Activated gamma-delta T cell treated with Interleukin-2 at 50 U/mL for 16 hours (primary cell): ENCODE results near the gene PDGFC.

ENCODE experiments used
- DNase-seq: peaks from one replicate; pipeline ENCODE4 v3.0.0-alpha.2; 2020

PDGFC gene

DNA sequence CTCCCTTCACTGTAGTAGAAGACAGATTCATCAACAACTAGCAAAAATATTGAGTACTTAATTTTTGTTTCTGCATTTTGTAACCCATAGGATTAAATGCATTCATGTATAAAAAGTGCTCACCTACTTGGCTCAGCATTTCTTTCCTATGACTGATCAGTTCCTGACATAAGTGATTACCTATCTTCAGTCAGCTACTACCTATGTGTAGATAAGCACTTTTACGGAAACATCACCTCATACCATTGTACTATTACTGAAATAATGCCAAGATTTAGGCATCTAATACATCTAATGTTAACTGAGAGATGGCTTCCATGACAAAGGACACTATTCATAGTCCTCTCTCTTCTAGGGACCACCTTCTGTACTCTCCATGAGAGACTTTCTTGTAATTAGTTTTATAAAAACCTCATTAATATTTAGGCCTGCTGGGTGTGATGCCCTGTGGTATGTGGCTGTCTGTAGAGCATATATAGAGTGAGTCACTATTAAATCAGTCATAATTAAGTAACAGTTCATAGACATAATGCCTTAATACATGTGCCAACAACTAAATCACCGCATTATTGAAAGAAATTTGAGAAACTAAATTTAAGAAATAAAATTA lies 147.0 kb downstream of the PDGFC start:
- DNase-seq = no peak

DNA sequence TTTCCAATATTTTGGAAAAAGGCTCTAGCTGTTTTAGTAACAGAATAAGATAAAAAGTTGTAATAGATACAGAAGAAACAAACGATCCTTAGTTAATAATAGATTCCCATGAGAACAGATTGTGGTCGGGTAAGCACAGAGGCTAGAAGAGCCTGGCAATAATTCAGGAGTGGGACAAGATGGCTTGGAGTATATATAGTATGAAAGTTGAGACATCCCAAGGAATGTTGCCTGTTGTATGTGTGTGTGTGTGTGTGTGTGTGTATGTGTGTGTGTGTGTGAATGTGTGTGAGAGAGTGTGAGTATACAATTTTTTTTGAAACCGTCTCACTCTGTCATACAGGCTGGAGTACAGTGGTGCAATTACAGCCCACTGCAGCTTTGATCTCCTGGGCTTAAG lies 150.7 kb downstream of the PDGFC start:
- DNase-seq = no peak

DNA sequence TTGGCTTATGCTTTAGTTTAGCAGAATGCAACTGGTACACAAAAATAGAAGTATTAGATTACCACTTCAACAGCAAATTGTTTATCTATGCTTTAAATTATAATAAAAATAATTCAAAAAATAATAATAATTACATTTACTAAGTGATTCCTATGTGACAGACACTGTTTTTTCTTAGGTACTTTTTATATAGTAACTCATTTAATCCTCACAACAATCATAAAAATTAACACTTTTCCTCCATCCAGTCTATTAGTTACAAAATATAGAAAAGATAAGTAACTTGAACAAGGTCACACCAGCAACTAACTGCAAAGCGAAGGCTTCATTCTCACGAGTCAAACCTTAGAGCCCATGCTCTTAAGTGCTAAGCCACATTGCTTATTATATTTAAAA lies 155.2 kb downstream of the PDGFC start:
- DNase-seq = no peak

DNA sequence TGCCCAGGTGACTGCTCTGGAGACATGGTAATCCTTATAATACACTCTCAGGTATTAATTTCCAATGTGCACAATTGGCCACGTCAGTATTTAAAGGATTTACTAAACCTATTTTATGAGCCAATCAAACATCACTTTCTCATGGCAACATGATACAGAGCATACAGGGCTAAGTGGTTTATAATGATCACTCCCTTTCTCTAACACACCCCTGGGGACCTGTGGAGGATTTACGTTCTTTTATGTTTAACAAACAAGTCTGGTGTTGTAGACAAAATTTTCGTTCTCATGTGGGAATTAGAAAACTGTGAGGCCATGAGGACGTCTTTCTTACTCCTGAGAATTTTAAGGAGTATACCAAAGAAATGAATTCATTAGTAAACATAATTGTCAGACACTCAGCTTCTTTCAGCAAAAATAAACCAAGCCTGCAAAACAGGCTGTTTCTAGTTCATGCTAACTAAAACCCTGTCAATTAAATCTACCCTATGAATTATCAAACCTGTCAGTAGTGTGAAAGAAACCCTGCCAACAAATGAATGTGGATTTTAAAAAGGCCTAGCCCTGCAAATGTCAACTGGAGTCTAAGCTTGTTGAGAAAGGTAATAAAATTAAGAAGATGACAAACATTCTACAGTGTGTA lies 155.8 kb downstream of the PDGFC start:
- no peak for DNase-seq

DNA sequence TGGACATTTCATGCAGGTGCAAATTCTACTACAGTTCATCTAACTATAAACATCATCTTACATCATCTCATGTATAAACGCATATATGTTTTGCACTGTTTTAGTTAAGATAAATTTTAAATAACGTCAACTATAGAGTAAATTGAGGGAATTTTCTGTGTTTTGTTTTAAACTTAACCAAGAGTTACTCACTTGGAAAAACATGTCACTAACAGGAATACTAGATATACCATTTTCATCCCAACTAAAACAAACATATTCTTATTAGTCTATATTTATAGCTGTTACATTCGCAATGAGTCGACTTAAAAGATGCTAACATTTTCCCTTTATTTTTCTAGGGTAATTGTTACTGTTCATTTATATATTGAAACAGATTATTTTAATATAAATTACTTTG lies 159.6 kb downstream of the PDGFC start:
- no peak for DNase-seq

DNA sequence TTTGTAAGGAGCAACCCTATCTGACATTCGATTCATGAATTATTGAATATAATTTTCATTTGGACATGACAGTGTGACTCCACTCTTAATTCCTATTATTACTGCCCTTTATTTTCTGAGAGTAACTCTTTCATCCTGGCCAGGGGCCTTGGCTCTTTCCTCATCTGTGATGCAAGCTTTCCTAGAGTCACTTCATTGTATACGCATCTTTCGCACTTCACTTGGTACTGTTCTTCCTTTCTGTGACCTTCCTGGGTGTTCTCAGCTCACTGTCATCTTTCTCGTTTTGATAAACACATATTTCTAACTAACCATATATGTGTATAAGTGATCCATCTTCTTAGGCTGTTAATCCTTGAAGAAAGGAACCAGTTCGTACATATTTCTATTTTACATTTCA lies 160.3 kb downstream of the PDGFC start:
- no peak for DNase-seq

DNA sequence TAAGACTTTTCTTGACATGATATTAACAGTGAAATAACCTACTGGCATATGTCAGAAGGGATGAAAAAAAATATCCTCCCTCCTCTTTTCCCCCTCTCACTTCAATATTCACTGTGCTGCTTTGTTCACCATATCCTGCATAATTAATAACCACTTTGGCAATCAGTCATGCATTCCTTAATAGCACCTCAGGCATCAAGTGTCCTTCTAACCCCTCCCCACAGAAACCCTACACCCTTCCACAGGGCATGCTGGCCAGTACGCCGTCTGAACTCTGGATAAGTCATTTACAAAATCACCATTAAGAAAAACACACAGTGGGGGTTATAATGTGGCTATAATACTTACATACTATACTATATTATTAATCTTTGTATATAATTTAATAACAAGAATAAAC lies 165.9 kb downstream of the PDGFC start:
- no peak for DNase-seq

DNA sequence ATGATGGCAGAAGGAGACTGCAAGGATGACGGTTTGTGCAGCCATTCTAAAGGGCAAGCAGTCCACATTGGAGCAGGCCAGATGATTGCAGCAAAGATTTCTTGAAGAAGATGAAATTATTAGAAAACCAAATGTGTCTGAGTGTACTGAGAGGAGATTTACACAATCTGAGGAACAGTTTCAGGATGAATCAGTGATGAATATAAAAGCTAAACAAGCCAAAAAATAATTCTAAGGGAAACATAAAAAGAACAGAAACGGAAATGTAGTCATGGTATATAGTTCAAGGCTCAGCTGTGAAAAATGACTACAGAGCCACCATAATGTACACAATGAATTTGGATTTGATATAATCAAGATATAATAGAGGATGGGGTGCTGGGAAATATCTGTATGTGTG lies 168.5 kb downstream of the PDGFC start:
- DNase-seq = no peak

DNA sequence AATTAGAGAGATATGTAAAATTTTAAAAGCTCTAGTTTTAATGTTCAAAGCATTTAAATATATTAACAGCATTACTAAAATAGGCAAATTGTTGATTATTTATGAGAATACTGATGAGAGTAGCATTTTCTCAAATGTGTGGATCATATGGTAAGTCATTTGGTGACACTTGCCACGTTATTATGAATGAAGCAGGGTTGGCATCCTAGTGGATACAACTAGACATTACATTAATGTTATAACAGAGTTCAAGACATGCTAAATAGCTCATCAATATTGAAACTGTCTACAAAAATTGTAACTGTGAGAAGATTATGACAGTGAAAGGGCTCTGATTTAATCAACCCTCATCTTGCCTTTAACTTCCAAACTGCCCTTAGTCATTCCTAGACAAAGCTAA lies 171.1 kb downstream of the PDGFC start:
- no peak for DNase-seq

DNA sequence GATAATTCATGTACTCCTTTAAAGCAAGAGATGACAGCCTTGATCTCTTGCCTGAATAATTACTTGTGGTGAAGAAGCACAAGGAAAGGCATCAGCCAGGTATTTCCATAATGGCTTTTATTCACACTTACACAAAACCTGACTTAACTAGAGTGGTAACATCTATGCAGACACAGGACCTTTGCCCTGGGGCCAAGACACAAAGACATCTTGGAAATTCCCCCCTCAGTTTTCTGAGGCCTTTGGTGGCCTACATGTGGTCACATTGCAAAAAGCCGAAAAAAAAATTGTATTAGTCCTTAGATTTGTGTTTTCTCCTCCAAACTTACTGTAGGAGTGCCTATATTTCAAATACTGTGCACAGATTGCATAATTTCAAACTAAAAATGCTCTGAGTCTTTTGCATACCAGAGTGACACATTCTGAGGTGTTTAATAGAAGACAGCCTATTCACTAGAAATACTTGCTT lies 172.4 kb downstream of the PDGFC start:
- DNase-seq = no peak

DNA sequence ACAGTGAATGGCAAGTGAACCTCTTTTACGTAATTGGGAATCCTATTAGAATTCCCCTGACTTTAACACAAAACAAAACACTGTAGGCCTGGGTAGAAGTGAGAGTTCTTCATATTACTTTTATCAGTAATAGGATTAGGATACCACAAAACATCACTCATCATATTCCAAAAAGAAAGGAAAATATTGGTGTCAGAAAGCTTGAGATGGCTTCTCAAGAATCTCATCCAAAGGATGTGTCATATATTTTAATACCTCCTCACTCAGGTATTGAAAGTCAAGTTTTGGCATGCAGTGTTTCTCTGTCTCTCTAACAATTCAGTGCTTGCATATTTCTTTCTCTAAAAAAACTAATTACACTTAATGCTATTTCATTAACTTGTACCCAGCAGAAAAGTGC lies 173.2 kb downstream of the PDGFC start:
- no peak for DNase-seq

DNA sequence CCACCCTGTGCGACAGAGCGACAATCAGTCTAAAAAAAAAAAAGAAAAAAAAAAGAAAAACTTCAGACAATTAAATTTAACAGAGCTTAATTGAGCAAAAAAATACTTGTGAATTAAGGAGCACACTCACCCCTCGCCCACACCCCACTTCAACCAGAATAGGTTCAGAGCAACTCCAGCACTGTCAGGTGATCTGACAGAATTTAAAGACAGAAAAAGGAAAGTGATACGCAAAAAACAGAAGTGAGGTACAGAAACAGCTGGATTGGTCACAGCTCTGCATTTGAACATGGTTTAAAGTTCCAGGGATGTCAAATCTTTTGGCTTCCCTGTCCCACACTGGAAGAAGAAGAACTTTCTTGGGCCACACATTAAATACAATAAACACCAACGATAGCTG lies 174.4 kb downstream of the PDGFC start:
- DNase-seq = no peak

DNA sequence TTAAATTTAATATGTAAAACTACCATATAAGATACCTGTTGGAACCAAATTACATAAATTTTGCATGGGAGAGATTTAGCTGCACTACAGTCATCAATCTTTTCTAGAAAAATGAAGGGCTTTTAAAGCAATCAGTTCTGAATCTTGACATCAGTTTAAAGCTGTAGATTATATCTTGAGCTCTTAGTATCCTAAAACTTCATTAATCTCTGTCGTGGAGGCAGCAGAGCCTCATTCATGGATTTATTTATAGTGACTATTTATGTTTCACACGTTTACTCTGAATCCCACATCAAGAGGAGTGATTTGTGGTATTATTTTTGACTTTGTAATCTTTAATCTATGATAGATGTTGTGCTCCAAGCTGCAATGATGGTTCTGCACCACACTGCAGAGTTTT lies 175.9 kb downstream of the PDGFC start:
- no peak for DNase-seq

DNA sequence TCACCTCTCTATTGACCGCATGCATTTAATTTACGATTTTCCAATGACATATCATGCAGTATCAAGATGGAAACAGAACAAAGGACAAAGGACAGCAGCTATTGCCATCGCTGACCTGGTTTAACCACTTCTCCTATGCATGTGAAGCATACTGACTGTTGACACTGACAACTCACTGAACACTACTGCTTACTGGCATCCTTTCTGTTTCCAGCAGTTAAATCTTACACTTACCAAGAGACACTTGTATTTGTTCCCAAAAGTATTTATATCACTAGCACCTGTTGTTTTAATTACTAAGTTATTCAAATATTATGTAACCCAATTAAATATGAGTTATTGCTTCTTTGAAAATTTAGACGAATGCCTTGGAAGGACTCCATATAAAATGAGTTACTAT lies 176.7 kb downstream of the PDGFC start:
- no peak for DNase-seq

DNA sequence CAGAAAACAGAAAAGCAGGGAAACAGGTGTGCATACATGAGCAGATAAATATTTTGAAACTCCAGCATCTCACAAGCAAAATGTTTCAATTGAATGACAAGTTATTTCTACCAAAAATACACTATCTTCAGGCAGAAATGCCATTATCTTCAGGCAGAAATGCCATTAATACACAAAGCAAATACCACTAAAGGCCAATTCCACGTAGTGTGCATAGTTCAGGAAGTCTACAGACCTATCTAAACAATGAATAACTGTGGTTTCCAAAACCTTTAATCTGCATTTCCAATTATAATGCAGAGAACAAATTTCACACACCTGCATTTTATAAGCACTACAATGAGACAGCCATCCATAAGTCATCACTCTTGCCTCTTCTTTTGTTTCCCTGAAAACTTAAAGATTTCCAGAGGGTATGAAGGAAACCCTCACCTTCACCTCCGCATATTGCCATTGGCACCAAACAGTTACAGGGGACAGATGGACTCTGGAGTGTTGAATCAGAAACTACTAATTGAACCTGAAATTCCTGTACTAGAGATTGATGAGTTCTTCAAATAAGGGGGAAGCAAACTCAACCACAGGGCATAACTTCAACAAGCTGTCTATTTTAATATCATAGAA lies 179.0 kb downstream of the PDGFC start:
- DNase-seq = no peak

DNA sequence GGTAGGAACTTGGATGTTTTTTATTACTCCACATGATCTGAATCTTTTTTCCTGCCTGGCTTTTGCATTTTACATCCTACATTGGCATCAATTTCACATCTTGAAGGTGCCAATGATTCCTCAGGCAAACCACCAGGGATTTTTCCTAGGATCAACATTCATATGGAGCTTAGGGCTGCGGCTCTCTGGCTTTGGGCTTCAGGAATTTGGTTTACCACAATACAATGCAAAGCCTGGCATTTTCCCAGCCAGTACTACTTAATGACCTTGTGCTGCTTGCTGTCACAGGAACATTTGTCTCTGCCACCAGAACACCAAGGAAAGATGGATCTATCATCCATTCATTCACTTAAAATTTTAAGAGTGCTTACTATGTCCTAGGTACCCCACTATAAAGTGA lies 180.7 kb downstream of the PDGFC start:
- DNase-seq = no peak

DNA sequence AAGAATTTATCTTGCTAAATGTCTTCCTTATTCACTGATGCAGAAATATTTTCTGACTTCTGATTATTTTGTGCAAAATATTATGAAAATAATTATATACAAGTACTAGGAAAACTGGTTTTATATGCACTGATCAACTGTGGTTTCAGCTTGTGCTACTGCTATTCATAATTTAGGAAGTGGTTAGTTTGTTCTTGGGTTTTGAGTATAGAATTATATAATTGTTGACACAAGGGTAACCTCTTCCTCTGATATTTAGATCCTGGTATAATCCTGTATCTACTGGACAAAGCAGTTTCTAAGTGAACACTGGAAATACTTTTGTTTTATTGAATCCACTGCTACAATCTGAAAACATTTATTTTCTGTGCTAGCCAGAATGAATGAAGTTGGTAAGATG lies 182.8 kb downstream of the PDGFC start:
- no peak for DNase-seq

DNA sequence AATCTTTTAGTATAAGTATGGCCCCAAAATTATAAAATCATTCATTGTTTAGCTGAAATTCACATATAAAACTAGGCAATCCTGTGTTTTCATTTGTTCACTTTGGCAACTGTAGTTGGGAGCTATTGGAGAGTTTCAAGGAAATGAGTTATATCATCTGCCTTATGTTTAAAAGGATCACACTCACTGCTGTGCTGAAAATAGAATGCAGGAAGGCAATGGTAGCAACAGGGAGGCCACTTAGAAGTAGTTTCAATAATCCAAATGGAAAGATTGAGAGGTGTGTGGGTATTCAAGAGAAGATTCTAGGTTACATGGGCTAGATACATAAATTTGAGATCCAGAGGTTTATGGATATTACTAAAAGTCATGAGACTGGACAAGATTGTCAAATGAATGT lies 184.9 kb downstream of the PDGFC start:
- DNase-seq = no peak

DNA sequence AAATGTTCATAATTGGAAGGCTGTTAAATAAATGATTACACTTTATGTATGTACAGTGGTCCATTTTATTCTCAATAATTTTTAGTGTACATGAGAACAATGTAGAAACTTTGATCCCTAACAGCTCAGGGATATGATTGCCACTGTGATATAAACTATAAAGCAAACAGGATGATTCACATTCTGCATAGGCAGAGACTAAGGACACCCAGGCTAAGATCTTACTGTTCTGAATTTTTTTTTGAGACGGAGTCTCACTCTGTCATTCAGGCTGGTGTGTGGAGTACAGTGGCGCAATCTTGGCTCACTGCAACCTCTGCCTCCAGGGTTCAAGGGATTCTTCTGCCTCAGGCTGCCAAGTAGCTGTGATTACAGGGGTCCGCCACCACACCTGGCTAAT lies 186.6 kb downstream of the PDGFC start:
- DNase-seq = no peak

DNA sequence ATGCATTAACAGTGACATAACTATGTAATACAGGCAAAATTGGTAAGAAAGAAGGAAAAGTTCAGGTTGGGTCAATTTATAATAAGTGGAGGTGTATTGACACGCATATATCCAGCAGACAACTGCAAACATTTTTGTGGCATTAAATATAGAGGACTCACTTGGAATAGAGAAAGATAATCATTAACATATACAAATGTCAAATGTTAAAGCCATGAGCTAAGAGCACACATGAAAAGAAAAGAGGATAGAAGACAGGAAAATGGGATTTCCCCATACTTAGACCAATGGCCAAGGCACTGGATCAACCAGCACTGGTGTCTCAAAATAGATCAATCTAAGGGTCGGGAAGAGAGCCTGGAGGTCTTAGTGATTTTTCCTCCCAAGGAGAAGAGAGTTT lies 187.6 kb downstream of the PDGFC start:
- DNase-seq = no peak

DNA sequence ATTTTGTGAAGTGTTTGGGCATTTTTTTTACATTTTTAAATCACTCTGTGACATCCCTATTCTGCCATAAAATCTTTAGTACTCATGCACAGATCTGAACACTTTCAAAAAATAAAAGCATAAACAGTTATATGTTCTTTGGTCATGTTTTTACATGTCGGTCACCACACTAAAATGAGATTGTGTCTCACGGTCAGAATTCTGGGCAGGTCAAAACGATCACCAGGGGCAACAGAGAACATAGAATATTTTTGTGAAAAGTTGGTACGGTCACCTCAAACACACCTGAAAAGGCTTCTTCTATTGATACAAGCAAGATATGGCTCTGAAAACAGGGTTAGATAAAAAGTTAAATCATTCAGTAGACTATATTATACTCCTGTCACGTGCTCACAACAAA lies 189.1 kb downstream of the PDGFC start:
- DNase-seq = no peak

DNA sequence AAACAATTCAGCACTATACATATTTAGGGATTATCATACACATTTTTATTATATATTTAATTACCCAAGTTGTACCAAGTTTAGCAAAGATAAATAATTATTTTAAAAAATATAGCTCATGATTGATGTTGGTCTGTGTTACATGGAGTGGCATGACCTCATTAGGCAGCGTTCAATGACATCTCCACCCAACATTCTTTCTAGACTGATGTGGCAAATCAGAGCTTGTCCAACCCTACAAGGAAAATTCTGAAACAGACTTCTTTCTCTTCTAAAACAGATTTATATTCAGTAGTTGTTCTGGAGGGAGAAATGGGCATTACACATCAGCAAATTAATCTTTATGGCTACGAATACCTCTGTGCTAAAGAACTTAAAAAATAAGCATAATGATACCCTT lies 189.7 kb downstream of the PDGFC start:
- no peak for DNase-seq

DNA sequence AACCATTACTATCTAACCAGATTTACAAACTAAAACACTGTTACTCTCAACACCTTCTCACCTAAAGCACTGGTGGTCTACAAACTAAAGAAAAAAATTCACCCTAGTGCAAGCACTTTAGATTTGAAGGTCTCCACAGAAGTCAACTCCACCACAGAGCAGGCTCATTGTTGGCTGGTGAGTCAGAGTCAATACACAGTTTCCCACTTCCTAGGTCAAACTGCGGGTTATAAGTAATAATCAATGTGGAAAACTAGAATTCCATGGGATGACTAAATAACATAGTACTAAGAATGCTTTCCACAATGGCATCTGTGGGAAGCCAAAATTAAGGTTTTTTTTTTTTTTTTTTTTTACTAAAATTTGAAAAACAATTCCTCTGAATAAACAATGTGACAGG lies 191.8 kb downstream of the PDGFC start:
- no peak for DNase-seq

DNA sequence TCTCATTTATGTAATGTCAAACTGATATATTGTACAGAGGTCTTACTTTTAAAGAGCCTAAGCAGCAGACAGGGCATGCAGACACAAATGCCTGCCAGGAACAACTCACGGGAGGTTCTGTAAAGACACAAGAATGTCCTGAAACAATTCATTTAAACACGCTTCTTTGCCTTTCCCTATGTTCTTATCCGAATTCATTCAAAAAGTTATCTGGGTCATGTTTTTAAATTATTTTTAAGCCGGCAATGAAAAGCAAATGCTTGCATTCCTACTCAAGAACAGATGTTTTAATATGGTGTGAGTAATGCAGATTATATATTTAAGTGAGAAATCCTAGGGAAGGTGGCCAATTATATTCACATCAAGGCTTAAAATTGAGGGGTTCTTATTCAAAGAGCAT lies 192.6 kb downstream of the PDGFC start:
- no peak for DNase-seq

DNA sequence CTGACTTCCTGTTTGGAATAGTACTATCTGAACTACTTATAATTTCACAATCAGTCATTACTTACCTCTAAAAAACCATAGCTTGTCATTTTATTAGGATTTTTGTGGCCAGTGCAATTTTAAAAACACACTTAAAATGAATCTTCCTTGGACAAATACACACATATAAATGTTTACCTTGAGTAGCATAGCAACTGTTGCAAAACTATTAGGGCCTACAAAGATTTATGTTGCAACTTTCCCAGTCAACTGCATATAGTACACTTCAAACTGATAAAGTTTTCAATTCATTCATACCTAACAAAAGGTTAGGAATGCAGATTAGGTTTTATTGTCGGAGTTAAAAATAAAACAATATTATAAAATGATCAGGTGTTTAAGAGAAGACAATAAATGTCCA lies 193.0 kb downstream of the PDGFC start:
- DNase-seq = no peak
